ENCODE data around the gene LBH.

DNA sequence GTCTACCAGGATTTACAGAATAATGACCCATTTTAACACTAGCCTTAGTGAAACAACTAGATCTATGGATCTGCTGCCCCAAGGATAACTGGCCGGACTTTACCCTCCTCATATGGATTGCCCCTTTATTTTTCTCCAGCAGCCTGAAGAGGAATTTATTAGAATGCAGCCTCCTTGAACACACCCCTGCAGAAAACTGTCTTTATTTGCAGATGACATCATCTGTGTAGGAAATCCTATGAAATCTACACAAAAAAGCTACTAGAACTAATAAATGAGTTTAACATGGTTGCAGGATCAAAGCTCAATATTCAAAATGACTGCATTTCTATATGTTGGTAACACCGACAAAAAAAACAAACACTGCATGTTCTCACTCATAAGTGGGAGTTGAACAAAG, 29.6 kb downstream of the LBH start:
- TF ChIP-seq EP300 (IDR thresholded peaks at IDR 0.05; ENCODE audit: borderline replicate concordance), result no peak
- no peak for TF ChIP-seq RAD21 (IDR thresholded peaks at IDR 0.05; ENCODE audit: low read depth)
- no peak for TF ChIP-seq EGR1 (IDR thresholded peaks at IDR 0.05)
- TF ChIP-seq, protein P1, sequence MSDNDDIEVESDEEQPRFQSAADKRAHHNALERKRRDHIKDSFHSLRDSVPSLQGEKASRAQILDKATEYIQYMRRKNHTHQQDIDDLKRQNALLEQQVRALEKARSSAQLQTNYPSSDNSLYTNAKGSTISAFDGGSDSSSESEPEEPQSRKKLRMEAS (IDR thresholded peaks at IDR 0.05), result no peak
- no peak for TF ChIP-seq NFIC (IDR thresholded peaks at IDR 0.05)
- no peak for TF ChIP-seq TCF12 (IDR thresholded peaks at IDR 0.05; ENCODE audit: low read depth)
- no peak for TF ChIP-seq CREB1 (IDR thresholded peaks at IDR 0.05; ENCODE audit: low read depth)
- TF ChIP-seq TEAD4 (IDR thresholded peaks at IDR 0.05), result no peak
- no peak for TF ChIP-seq CEBPB (IDR thresholded peaks at IDR 0.05)
- TF ChIP-seq, protein P2, sequence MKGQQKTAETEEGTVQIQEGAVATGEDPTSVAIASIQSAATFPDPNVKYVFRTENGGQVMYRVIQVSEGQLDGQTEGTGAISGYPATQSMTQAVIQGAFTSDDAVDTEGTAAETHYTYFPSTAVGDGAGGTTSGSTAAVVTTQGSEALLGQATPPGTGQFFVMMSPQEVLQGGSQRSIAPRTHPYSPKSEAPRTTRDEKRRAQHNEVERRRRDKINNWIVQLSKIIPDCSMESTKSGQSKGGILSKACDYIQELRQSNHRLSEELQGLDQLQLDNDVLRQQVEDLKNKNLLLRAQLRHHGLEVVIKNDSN (IDR thresholded peaks at IDR 0.05), result no peak

Measured in Ishikawa (cell line).